ENCODE results near the gene ATP13A3. TPM values are rescaled to one million over a fixed set of nuclear protein-coding genes. Genes with fewer than 3 reads are reported as not detected.

ATP13A3 gene
- total and polyA plus RNA-seq, 4 donors = 26.6 to 166 (median 75.5) TPM

Small RNA genes within 50 kb of the gene (small RNA-seq; reads per million reads assigned to genes)
- gene AC108676.2 (ENCODE audit: low replicate concordance) (not detected), gene RNU6-1101P (ENCODE audit: low replicate concordance) (not detected)

Other genes starting within 250 kb of the ATP13A3 start
- not detected for gene CPN2, start 135.7 kb downstream of the ATP13A3 start, total RNA-seq
- not detected for gene CPN2, start 135.7 kb downstream of the ATP13A3 start, polyA plus RNA-seq
- gene LRRC15, start 117.3 kb downstream of the ATP13A3 start, total RNA-seq = 1 to 10 TPM in 1 of 2 donors, under 1 TPM in 1; 0.06 to 1.2 TPM
- gene LRRC15, start 117.3 kb downstream of the ATP13A3 start, polyA plus RNA-seq = under 1 TPM; 0.07 to 0.08 TPM
- 1 to 10 TPM in 1 of 2 donors, under 1 TPM in 1; 0.49 to 1.1 TPM for gene GP5, start 87.7 kb downstream of the ATP13A3 start, total RNA-seq
- under 1 TPM; 0.06 to 0.25 TPM for gene GP5, start 87.7 kb downstream of the ATP13A3 start, polyA plus RNA-seq
- gene TMEM44, start 146.4 kb upstream of the ATP13A3 start, total RNA-seq = 10 to 100 TPM; 16.6 to 17.7 TPM
- 10 to 100 TPM; 10.4 to 23.5 TPM for gene TMEM44, start 146.4 kb upstream of the ATP13A3 start, polyA plus RNA-seq
- gene LSG1, start 185.2 kb upstream of the ATP13A3 start, total RNA-seq = 10 to 100 TPM; 26.0 to 37.4 TPM
- 10 to 100 TPM; 19.4 to 22.9 TPM for gene LSG1, start 185.2 kb upstream of the ATP13A3 start, polyA plus RNA-seq
- gene FAM43A, start 198.9 kb upstream of the ATP13A3 start, total RNA-seq = 10 to 100 TPM; 13.3 to 16.1 TPM
- gene FAM43A, start 198.9 kb upstream of the ATP13A3 start, polyA plus RNA-seq = 10 to 100 TPM in 1 of 2 donors, 1 to 10 TPM in 1; 8.4 to 16.4 TPM

Data from lung (tissue), 5 donors.